HG02970 (cell line): ENCODE results near the gene SPRYD3.

Source experiments
- ATAC-seq: cut with Tn5 transposase; IDR thresholded peaks from one replicate; pipeline ENCODE4 v1.9.1; 2021; ENCODE audit warnings: mild to moderate bottlenecking, moderate library complexity, moderate number of reproducible peaks; ENCODE audit not compliant: unreplicated experiment, low FRiP score

Gene SPRYD3

GRCh38 chr12:53053218-53054111 lies 25.7 kb downstream of the SPRYD3 start:
- no peak for ATAC-seq

- no peak for ATAC-seq
These were observed 26.6 kb downstream of the SPRYD3 start for GRCh38 chr12:53052419-53053217.

GRCh38 chr12:53051881-53052412 lies 27.2 kb downstream of the SPRYD3 start:
- no peak for ATAC-seq

- ATAC-seq: no peak
These were observed 27.9 kb downstream of the SPRYD3 start for GRCh38 chr12:53051058-53051880.

GRCh38 chr12:53050426-53051057 lies 28.6 kb downstream of the SPRYD3 start:
- ATAC-seq: no peak

GRCh38 chr12:53049571-53050318 lies 29.4 kb downstream of the SPRYD3 start, which contains the start of gene TNS2:
Gene TNS2 (plus strand): TSS chr12:53050065. CDS start chr12:53050186, 121 bp downstream.
- ATAC-seq: no peak

- no peak for ATAC-seq
These were observed 30.3 kb downstream of the SPRYD3 start for GRCh38 chr12:53048780-53049401.

- ATAC-seq: no peak
These were observed 31.0 kb downstream of the SPRYD3 start for GRCh38 chr12:53048033-53048779.

GRCh38 chr12:53047221-53048032 lies 31.8 kb downstream of the SPRYD3 start:
- peak; percentile 77 for ATAC-seq

GRCh38 chr12:53046655-53047220 lies 32.5 kb downstream of the SPRYD3 start:
- ATAC-seq: peak; percentile 32

- no peak for ATAC-seq
These were observed 33.5 kb downstream of the SPRYD3 start for GRCh38 chr12:53045696-53046045.

- no peak for ATAC-seq
These were observed 34.1 kb downstream of the SPRYD3 start for GRCh38 chr12:53044896-53045695.

- ATAC-seq: no peak
These were observed 35.1 kb downstream of the SPRYD3 start for GRCh38 chr12:53044052-53044581.

GRCh38 chr12:53042607-53043454 lies 36.4 kb downstream of the SPRYD3 start:
- ATAC-seq: no peak

- ATAC-seq: no peak
These were observed 39.3 kb downstream of the SPRYD3 start for GRCh38 chr12:53039851-53040250.
